Kidney (tissue), 14 donors: Measurements from ENCODE around the gene MBOAT1. TPM values are rescaled to one million over a fixed set of nuclear protein-coding genes. Genes with fewer than 3 reads are reported as not detected.
A peak's percentile ranks its signal among the peaks of the same experiment; 100 is the strongest.

Experiments used
- DNase-seq, 5 donors: peaks; one replicate each; pipeline ENCODE4 v3.0.0-alpha.2; 2013 to 2020
- FAIRE-seq: peaks from 2 replicates; lab custom pipeline; 2012; peaks lifted over from hg19 to GRCh38; lab: Jason Lieb, UNC
- H3K27ac ChIP-seq, 2 donors: one replicate each; pipeline ENCODE4 v1.7.0; 2013; ENCODE audit warnings: low read depth in 2 of 2, low read length in 2 of 2, inconsistent platforms in 1 of 2
- H3K27me3 ChIP-seq: one replicate; pipeline ENCODE4 v1.7.1; 2013; ENCODE audit warnings: low read length, inconsistent platforms; ENCODE audit not compliant: control insufficient read depth, insufficient read depth
- H3K36me3 ChIP-seq, 3 donors: one replicate each; pipeline versions ENCODE4 v1.7.0 to v1.7.1; 2013; ENCODE audit warnings: low read length in 3 of 3, control low read depth in 1 of 3, inconsistent platforms in 1 of 3; ENCODE audit not compliant: insufficient read depth in 3 of 3, control insufficient read depth in 2 of 3
- H3K4me1 ChIP-seq, 3 donors: one replicate each; pipeline versions ENCODE4 v1.7.0 to v1.7.1; 2013; ENCODE audit warnings: low read length in 3 of 3, inconsistent platforms in 1 of 3, low read depth in 1 of 3; ENCODE audit not compliant: control insufficient read depth in 2 of 3, insufficient read depth in 2 of 3
- H3K4me3 ChIP-seq, 3 donors: one replicate each; pipeline versions ENCODE4 v1.7.0 to v1.8.1; 2013; ENCODE audit warnings: low read length in 3 of 3, control low read depth in 1 of 3, inconsistent platforms in 1 of 3
- H3K9ac ChIP-seq, 3 donors: one replicate each; pipeline versions ENCODE4 v1.7.0 to v1.7.1; 2013; ENCODE audit warnings: low read length in 3 of 3, control low read depth in 1 of 3, inconsistent platforms in 1 of 3
- H3K9me3 ChIP-seq, 3 donors: one replicate each; pipeline versions ENCODE4 v1.7.0 to v1.7.1; 2013; ENCODE audit warnings: low read length in 3 of 3, control low read depth in 1 of 3, inconsistent platforms in 1 of 3; ENCODE audit not compliant: control insufficient read depth in 2 of 3, insufficient read depth in 1 of 3
- CTCF ChIP-seq: IDR thresholded peaks from 3 replicates; pipeline ENCODE4 v1.5.1; 2012; ENCODE audit warnings: mild to moderate bottlenecking, moderate library complexity, borderline replicate concordance; ENCODE audit not compliant: insufficient read depth; ENCODE audit errors: extremely low read depth
- intact Hi-C: fragments of 100-400 bp; cut with DNase I; formaldehyde crosslinking; loops from one replicate; pipeline ENCODE4 v1.11.1; 2022
- polyA plus RNA-seq: library from polyadenylated mRNA; stranded (reverse); fragments of 350-450 nt; fragmentation: Illumina TruSeq; extraction: RNeasy Lipid Tissue Mini Kit (QIAGEN cat#74804); gene quantifications from one replicate; pipeline ENCODE4 v1.2.3, GENCODE V29; 2014; ENCODE audit warnings: low read depth, low replicate concordance; ENCODE audit not compliant: insufficient read depth
- total RNA-seq: library from RNA; stranded (reverse); fragmentation: NEBNext Ultra II Directional; extraction: Animal tissue kit (Norgen Biotek cat#: 25700); gene quantifications from one replicate; pipeline ENCODE4 v1.2.1, GENCODE V29; 2021
- donor health status: control.
- donor health status: control.
- donor health status: control.
- donor health status: control.
- donor health status: control.
- donor health status: DM: yes; HTN: yes; CAD: no.
- donor health status: Normal renal cell carcinoma (clear cell type).

MBOAT1 gene
- total and polyA plus RNA-seq, 2 donors from 2014 or later, result 1.9 to 15.1 TPM

GRCh38 chr6:20069021-20069522 is 143.2 kb downstream of the MBOAT1 start:
- TF ChIP-seq CTCF, result no peak
- intact Hi-C loops, result no loop called here
- no peaks in the 10 kb centered on the region for H3K27me3 ChIP-seq
- no peaks in the 10 kb centered on the region for H3K9me3 ChIP-seq
- DNase-seq (peak in 4 of 5 donors; percentile 36 to 66 (median 49)), FAIRE-seq (no peak)
- H3K4me1 ChIP-seq, result no peaks in the 10 kb centered on the region
- no peak overlapping the region for H3K27ac ChIP-seq
- H3K4me3 ChIP-seq, result no peak overlapping the region
- H3K9ac ChIP-seq, result no peak overlapping the region
- no peaks in the 10 kb centered on the region for H3K36me3 ChIP-seq

GRCh38 chr6:20068421-20068988 is 143.8 kb downstream of the MBOAT1 start:
- DNase-seq, result no peak
- Histone ChIP-seq H3K27me3 (no peaks in the 10 kb centered on the region), H3K4me3 (no peak overlapping the region), H3K9me3 (no peaks in the 10 kb centered on the region), H3K4me1 (no peaks in the 10 kb centered on the region), H3K27ac (no peak overlapping the region), H3K9ac (no peak overlapping the region), H3K36me3 (no peaks in the 10 kb centered on the region)
- intact Hi-C loops, result no loop called here
- FAIRE-seq, result no peak
- TF ChIP-seq CTCF, result no peak

GRCh38 chr6:20061952-20062351 is 150.3 kb downstream of the MBOAT1 start:
- DNase-seq (no peak), FAIRE-seq (no peak)
- intact Hi-C loops, result no loop called here
- no peak overlapping the region for H3K9ac ChIP-seq
- H3K27ac ChIP-seq, result no peak overlapping the region
- H3K9me3 ChIP-seq, result no peaks in the 10 kb centered on the region
- no peaks in the 10 kb centered on the region for H3K27me3 ChIP-seq
- no peaks in the 10 kb centered on the region for H3K4me1 ChIP-seq
- no peak for TF ChIP-seq CTCF
- no peaks in the 10 kb centered on the region for H3K36me3 ChIP-seq
- no peak overlapping the region for H3K4me3 ChIP-seq

GRCh38 chr6:20060252-20060651 is 152.0 kb downstream of the MBOAT1 start:
- no peak for DNase-seq
- Histone ChIP-seq H3K27me3 (no peaks in the 10 kb centered on the region), H3K9me3 (no peaks in the 10 kb centered on the region), H3K4me3 (no peak overlapping the region), H3K9ac (no peak overlapping the region), H3K36me3 (no peaks in the 10 kb centered on the region), H3K27ac (no peak overlapping the region), H3K4me1 (no peaks in the 10 kb centered on the region)
- TF ChIP-seq CTCF, result no peak
- no peak for FAIRE-seq
- intact Hi-C loops, result no loop called here
